Stimulated activated CD8-positive, alpha-beta memory T cell treated with anti-CD3 and anti-CD28 coated beads, Interleukin-15, amount 100 ng/mL, for 1 hour (primary cell): ENCODE measurements around the gene FOXP2.

Experiments
- DNase-seq: peaks from one replicate; pipeline ENCODE4 v3.0.0-alpha.2; 2020; ENCODE audit warnings: low read depth

Gene FOXP2

DNA sequence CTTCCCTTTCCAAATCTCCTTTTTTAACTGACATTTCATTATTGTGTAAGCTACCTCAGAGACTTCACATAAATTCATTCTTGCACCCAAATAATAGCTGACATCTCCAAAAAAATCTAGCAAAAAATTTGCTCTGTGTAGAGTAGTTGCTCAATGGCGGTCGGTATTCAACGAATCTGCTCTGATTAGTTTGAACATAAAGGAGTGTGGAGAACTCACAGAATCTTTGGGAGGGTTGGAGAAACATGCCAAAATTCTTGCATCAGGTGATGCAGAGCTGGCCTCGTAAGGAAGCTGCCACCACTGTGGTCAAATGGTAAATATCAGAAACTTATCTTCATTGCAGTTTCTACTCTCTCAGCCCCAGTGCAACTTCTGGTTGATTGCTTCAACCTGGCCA is 306.1 kb downstream of the FOXP2 start:
- no peak for DNase-seq

DNA sequence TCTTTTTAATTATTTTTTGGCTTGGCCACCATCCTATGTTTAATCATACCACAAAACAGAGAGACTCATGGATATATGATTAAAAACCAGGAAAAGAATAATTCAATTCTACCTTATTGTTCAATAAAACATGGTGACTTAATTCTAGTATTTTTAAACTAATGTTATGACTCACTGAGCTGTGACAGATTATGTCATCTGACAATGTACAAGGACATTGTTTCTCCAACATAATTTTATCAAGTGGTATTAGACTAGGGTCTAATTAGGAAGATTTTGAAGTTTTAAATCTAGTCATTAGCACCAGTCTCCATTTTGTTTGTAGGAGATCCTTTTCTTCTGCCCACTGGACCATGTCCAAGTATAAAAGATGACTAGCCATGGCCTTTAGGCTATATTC is 307.9 kb downstream of the FOXP2 start:
- no peak for DNase-seq

DNA sequence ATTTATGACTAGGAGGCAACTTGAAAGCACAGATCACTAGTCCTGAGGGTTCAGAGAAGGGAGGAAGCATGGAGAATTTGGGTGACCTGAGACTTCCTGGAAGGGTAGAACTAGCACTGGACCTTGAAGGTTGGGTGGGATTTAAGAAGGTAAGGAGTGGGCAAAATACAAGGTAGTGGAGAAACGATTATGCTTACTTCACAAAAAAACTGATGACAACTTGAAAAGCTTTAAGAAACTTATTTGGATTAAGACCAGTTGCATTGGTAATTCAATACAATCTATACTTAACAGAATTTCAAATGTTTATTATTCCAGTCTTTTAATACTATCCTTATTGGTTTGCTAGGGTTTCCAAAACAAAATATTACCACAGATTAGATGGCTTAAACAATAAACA is 308.7 kb downstream of the FOXP2 start:
- DNase-seq, result no peak

DNA sequence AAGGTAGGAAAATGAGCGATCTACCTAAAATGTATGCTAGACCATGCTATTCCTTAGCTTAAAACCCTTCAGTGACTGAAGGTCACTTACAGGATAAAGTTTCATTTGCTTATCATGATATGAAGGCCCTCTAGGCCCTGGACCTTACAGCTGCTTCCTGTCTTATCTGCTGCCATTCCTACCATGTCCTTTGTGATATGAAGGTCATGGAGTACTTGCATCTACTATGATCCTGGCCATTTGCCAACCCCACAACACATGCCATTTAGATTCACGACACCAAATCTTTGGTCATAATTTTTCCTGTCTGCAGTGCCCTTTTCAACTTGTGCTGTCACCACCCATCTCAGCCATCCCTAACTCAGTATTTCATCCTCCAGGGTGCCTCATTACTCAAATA is 325.5 kb downstream of the FOXP2 start:
- no peak for DNase-seq

DNA sequence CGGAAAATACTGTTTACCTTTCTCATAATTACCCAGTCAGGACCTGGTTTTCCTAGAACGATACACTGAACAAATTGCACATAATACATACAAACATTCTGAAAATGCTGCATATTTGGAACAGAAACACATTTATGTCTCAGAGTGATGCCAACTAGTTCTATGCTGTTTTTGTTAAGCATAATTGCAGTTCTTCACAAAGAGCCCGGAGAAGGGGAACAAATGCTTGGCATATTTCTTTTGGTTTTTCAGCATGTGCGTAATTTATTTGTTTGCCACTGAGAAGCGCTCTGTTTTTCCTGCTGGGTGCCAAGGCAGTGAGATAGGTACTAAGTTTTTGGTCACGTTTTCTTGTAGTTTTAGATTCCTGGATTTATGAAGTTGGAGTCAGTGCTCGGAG is 326.3 kb downstream of the FOXP2 start:
- DNase-seq, result no peak

DNA sequence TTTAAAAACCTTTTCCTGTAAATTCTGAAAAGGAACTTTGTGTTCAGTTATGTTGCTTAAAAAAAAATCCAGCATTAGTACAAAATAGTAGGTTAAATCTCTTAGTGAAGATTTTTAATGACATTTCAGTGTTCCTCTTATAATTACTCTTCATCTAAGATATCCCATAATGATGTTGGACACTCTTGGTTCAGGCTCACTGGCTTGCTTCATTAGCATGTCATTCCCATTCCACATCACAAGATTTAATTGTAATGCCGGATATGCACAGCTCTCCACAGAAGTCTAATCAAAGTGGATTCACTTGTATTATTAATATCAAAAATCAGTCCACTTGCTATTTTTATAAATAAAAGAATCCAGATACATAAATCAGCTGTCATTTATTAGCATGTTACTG is 327.3 kb downstream of the FOXP2 start:
- DNase-seq, result no peak
